ENCODE measurements around the gene C10orf105. TPM values are rescaled to one million over a fixed set of nuclear protein-coding genes. Genes with fewer than 3 reads are reported as not detected.

The C10orf105 gene
- total RNA-seq, 1 experiment from 2014 or later, result not detected

DNA sequence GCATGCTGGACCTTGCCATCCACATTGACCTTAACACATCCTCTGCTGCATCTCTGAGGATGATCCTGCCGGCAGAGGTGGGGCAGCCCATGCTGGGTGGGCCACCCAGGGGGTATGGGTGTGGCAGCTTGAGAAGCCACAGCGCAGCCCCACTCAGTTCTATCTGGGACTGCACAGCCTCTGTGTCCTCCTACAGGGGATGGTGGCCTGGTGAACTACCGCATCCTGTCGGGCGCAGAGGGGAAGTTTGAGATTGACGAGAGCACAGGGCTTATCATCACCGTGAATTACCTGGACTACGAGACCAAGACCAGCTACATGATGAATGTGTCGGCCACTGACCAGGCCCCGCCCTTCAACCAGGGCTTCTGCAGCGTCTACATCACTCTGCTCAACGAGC, 12.2 kb upstream of the C10orf105 start:
- BruUV-seq (replicated peaks), result no TSS peak
- H3K27me3 Mint-ChIP-seq (ENCODE audit: insufficient read depth, unreplicated experiment), result no peaks in the 10 kb centered on the region
- H3K27ac Mint-ChIP-seq (ENCODE audit: unreplicated experiment), result no peak overlapping the region
- DNase-seq, result no peak
- TF ChIP-seq, protein P1, sequence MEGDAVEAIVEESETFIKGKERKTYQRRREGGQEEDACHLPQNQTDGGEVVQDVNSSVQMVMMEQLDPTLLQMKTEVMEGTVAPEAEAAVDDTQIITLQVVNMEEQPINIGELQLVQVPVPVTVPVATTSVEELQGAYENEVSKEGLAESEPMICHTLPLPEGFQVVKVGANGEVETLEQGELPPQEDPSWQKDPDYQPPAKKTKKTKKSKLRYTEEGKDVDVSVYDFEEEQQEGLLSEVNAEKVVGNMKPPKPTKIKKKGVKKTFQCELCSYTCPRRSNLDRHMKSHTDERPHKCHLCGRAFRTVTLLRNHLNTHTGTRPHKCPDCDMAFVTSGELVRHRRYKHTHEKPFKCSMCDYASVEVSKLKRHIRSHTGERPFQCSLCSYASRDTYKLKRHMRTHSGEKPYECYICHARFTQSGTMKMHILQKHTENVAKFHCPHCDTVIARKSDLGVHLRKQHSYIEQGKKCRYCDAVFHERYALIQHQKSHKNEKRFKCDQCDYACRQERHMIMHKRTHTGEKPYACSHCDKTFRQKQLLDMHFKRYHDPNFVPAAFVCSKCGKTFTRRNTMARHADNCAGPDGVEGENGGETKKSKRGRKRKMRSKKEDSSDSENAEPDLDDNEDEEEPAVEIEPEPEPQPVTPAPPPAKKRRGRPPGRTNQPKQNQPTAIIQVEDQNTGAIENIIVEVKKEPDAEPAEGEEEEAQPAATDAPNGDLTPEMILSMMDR (IDR thresholded peaks at IDR 0.05; ENCODE audit: insufficient read depth in 1 of 2, low read depth in 1 of 2, low read length in 1 of 2, severe bottlenecking in 1 of 2, unreplicated experiment in 1 of 2), result no peak
- no peak overlapping the region for H3K4me3 Mint-ChIP-seq (ENCODE audit: unreplicated experiment)
- H3K9me3 Mint-ChIP-seq (ENCODE audit: unreplicated experiment), result no peaks in the 10 kb centered on the region
- H3K4me1 Mint-ChIP-seq (ENCODE audit: low read depth, unreplicated experiment), result peaks cover 2% of the 10 kb centered on the region
- H3K27me3 ChIP-seq (replicated peaks; ENCODE audit: control insufficient read depth, insufficient read depth, low read length), result no peaks in the 10 kb centered on the region
- no peak overlapping the region for H3K4me3 ChIP-seq (ENCODE audit: low read depth, low read length)
- no peaks in the 10 kb centered on the region for H3K9me3 ChIP-seq
- POLR2A ChIA-PET, result no interaction called here
- CTCF ChIA-PET, result interaction anchor here (2.0 kb wide), 1 partner anchor 24 kb away, joined by 9 read pairs; no protein-coding TSS in a partner anchor
- H3K4me1 ChIP-seq, result peaks cover 17% of the 10 kb centered on the region
- H3K36me3 Mint-ChIP-seq (ENCODE audit: insufficient read depth, unreplicated experiment), result no peaks in the 10 kb centered on the region
- no peaks in the 10 kb centered on the region for H3K36me3 ChIP-seq (ENCODE audit: control insufficient read depth, insufficient read depth, low read length)
- intact Hi-C loops (cut with micrococcal nuclease; ENCODE audit: unreplicated experiment), result loop anchor here (2.0 kb wide), 1 partner anchor 21 kb away; no protein-coding TSS in a partner anchor

DNA sequence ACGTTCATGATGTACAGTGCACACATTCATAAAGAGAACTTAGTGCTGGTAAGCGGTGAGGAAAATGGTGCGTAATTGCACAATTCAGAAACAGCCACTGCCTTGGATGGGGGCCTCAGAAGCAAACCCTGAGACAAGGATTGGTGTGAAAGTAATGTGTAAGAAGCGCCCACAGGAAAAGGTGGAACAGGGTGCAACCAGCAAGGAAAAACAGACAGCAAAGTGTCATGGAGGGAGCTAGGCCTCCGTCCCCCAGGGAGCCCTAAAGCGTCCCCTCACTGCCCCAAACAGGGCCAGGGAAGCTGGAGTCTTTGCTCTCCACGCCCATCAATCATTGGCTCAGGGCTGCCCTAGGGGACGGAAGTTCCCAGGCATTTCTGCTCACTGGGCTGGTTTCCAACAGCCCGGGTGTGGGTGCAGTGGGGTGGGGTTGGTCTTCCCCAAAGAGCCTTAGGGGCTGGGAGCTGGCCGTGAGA, 9.6 kb upstream of the C10orf105 start:
- ChIA-PET POLR2A (no interaction called here), CTCF (interaction anchor here (0.7 to 1.5 kb wide), 3 partner anchors 11 to 645 kb away, joined by 3 to 4 read pairs (median 4); no protein-coding TSS in a partner anchor)
- H3K4me3 Mint-ChIP-seq (ENCODE audit: unreplicated experiment), result no peak overlapping the region
- Histone ChIP-seq H3K4me1 (peaks cover 23% of the 10 kb centered on the region), H3K36me3 (ENCODE audit: control insufficient read depth, insufficient read depth, low read length) (no peaks in the 10 kb centered on the region), H3K4me3 (ENCODE audit: low read depth, low read length) (no peak overlapping the region), H3K9me3 (no peaks in the 10 kb centered on the region), H3K27me3 (replicated peaks; ENCODE audit: control insufficient read depth, insufficient read depth, low read length) (no peaks in the 10 kb centered on the region)
- intact Hi-C loops (cut with micrococcal nuclease; ENCODE audit: unreplicated experiment), result no loop called here
- H3K27me3 Mint-ChIP-seq (ENCODE audit: insufficient read depth, unreplicated experiment), result no peaks in the 10 kb centered on the region
- no peaks in the 10 kb centered on the region for H3K36me3 Mint-ChIP-seq (ENCODE audit: insufficient read depth, unreplicated experiment)
- peaks cover 15% of the 10 kb centered on the region for H3K4me1 Mint-ChIP-seq (ENCODE audit: low read depth, unreplicated experiment)
- no TSS peak for BruUV-seq (replicated peaks)
- no peak overlapping the region for H3K27ac Mint-ChIP-seq (ENCODE audit: unreplicated experiment)
- H3K9me3 Mint-ChIP-seq (ENCODE audit: unreplicated experiment), result no peaks in the 10 kb centered on the region
- DNase-seq, result no peak
- TF ChIP-seq, protein P1 (IDR thresholded peaks at IDR 0.05; ENCODE audit: insufficient read depth in 1 of 2, low read depth in 1 of 2, low read length in 1 of 2, severe bottlenecking in 1 of 2, unreplicated experiment in 1 of 2), result no peak

DNA sequence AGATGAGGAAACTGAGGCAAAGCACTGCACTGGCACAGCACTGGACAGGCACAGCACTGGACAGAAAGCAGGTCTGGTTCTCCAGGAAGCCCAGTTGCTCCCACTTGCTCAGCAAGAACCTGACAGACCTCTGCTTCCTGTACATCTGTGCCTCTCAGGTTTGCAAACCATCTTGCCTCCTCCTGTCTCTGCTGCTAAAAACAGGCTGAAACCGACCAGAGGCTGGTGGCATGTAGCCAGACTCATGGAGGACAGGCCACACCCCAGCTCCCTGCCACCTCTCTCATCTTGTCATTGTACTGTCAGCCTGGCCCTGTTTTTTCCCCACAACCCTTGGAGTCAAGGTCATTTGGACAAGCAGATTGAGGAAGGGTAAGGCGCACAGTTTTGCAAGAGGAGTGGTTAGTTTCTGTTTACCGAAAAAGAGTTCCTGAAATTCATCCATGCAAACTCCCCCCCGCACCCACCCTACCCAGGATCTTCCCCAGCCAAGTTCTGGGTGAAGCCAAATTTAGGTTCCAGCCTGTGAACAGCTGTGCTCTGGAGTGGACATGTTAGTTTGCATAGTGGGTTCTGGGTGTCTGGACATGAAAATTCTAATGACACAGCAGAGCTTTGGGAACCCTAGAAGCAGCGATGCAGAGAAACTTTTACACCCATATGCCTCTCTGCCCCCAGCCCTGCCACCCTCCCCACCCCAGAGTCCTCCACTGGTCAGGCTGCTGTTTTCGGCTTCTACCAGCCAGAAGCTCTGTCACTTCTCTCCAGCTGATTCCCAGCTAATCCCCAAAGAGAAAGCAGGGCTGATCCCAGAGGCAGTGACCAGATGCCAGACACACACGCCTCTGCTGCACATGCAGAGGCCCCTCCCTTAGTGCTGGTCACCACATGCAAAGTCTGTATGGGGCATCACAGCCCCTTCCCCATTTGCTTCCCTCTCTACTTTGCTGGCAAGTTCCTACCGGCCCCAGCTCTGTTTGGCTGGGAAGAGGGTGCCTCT, 8.5 kb upstream of the C10orf105 start:
- Histone ChIP-seq H3K27me3 (replicated peaks; ENCODE audit: control insufficient read depth, insufficient read depth, low read length) (no peaks in the 10 kb centered on the region), H3K4me1 (peaks cover 17% of the 10 kb centered on the region), H3K36me3 (ENCODE audit: control insufficient read depth, insufficient read depth, low read length) (no peaks in the 10 kb centered on the region), H3K4me3 (ENCODE audit: low read depth, low read length) (no peak overlapping the region), H3K9me3 (no peaks in the 10 kb centered on the region)
- intact Hi-C loops (cut with micrococcal nuclease; ENCODE audit: unreplicated experiment), result loop anchor here (2.0 kb wide), 1 partner anchor 45 kb away; the partner anchor contains the start of gene VSIR
- no peak for DNase-seq
- no peak overlapping the region for H3K27ac Mint-ChIP-seq (ENCODE audit: unreplicated experiment)
- CTCF ChIA-PET, result interaction anchor here (0.6 to 1.5 kb wide), 4 partner anchors 12 to 646 kb away, joined by 3 to 4 read pairs (median 4); partner anchors contain the start of gene PSAP
- BruUV-seq (replicated peaks), result no TSS peak
- POLR2A ChIA-PET, result no interaction called here
- H3K27me3 Mint-ChIP-seq (ENCODE audit: insufficient read depth, unreplicated experiment), result no peaks in the 10 kb centered on the region
- TF ChIP-seq, protein P1 (IDR thresholded peaks at IDR 0.05; ENCODE audit: insufficient read depth in 1 of 2, low read depth in 1 of 2, low read length in 1 of 2, severe bottlenecking in 1 of 2, unreplicated experiment in 1 of 2), result no peak
- H3K9me3 Mint-ChIP-seq (ENCODE audit: unreplicated experiment), result no peaks in the 10 kb centered on the region
- H3K36me3 Mint-ChIP-seq (ENCODE audit: insufficient read depth, unreplicated experiment), result no peaks in the 10 kb centered on the region
- peaks cover 15% of the 10 kb centered on the region for H3K4me1 Mint-ChIP-seq (ENCODE audit: low read depth, unreplicated experiment)
- H3K4me3 Mint-ChIP-seq (ENCODE audit: unreplicated experiment), result no peak overlapping the region
